K562 (cell line): ENCODE results near the gene SLFN14. TPM values are rescaled to one million over a fixed set of nuclear protein-coding genes. Genes with fewer than 3 reads are reported as not detected.

Experiments
- ATAC-seq: fragments of 200-7000 bp; cut with Tn5 transposase; 3 replicates; pipeline ENCODE4 v1.9.1; 2020; ENCODE audit warnings: moderate library complexity
- BruUV-seq: library from RNA; stranded (reverse); fragments of 400-500 nt; replicated peaks from 2 replicates; lab custom pipeline; 2021; lab: Mats Ljungman, UMichigan
- CTCF ChIA-PET: fragments of 300-600 bp; formaldehyde crosslinking; extraction: SDS; loops from one replicate; lab custom pipeline; 2021; ENCODE audit warnings: low intra/inter-chr PET ratio; lab: Yijun Ruan, JAX
- POLR2A ChIA-PET: fragments of 300-600, 350-650 bp; sonication (Branson Sonifier 250); formaldehyde crosslinking; extraction: SDS; loops from one replicate; lab custom pipeline; 2021; ENCODE audit warnings: antibody characterized with exemption, inconsistent platforms; lab: Yijun Ruan, JAX
- DNase-seq, 4 experiments: peaks; one replicate each; pipeline versions ENCODE4 v3.0.0 to v3.0.0-alpha.2; 2011 to 2018; ENCODE audit warnings: low spot score in 3 of 4, mixed read lengths in 3 of 4; ENCODE audit errors: extremely low read depth in 1 of 4
- FAIRE-seq: peaks from 2 replicates; lab custom pipeline; 2011; peaks lifted over from hg19 to GRCh38; lab: Jason Lieb, UNC
- H2AFZ ChIP-seq: 2 replicates; pipeline ENCODE4 v1.6.0; 2011; ENCODE audit warnings: low read depth, low read length, control low read depth, inconsistent platforms
- H3K27ac ChIP-seq: fragments of 200-600 bp; 3 replicates; pipeline ENCODE4 v1.8.0; 2011; ENCODE audit warnings: low read depth, mild to moderate bottlenecking, control low read depth, inconsistent platforms, low read length, moderate library complexity, mixed read lengths; ENCODE audit errors: extremely low read depth
- H3K27me3 ChIP-seq, 2 experiments: fragments of 300-600 bp in 1 of 2; 2 replicates in 1 of 2; 3 replicates in 1 of 2; pipeline versions ENCODE4 v1.6.0 to v1.8.0; 2011; ENCODE audit warnings: inconsistent platforms in 2 of 2, low read length in 2 of 2, mild to moderate bottlenecking in 1 of 2, mixed read lengths in 1 of 2, moderate library complexity in 1 of 2; ENCODE audit not compliant: control insufficient read depth in 2 of 2, insufficient read depth in 2 of 2
- H3K36me3 ChIP-seq: fragments of 300-600 bp; 3 replicates; pipeline ENCODE4 v1.8.0; 2011; ENCODE audit warnings: mild to moderate bottlenecking, low read length, inconsistent platforms; ENCODE audit not compliant: control insufficient read depth, insufficient read depth
- H3K4me1 ChIP-seq, 2 experiments: fragments of 200-600 bp in 1 of 2; replicated peaks in 1 of 2; 2 replicates in 1 of 2; 3 replicates in 1 of 2; pipeline versions ENCODE4 v1.5.1 to v1.8.0; 2011; ENCODE audit warnings: inconsistent platforms in 2 of 2, low read length in 2 of 2, mild to moderate bottlenecking in 1 of 2, mixed read lengths in 1 of 2, moderate library complexity in 1 of 2; ENCODE audit not compliant: control insufficient read depth in 2 of 2, insufficient read depth in 2 of 2
- H3K4me2 ChIP-seq: 2 replicates; pipeline ENCODE4 v1.6.1; 2011; ENCODE audit warnings: low read length, control low read depth, inconsistent platforms, mixed read lengths; ENCODE audit not compliant: insufficient read depth
- H3K4me3 ChIP-seq: fragments of 200-600 bp; sonication (generic), shearing (Covaris generic); 2 replicates; pipeline ENCODE4 v1.5.1; 2016; ENCODE audit warnings: control low read depth, inconsistent platforms
- H3K79me2 ChIP-seq: fragments of 200-600 bp; 3 replicates; pipeline ENCODE4 v1.8.0; 2011; ENCODE audit warnings: low read length, inconsistent platforms; ENCODE audit not compliant: control insufficient read depth, insufficient read depth
- H3K9ac ChIP-seq, 2 experiments: 2 replicates each; pipeline versions ENCODE4 v1.6.0 to v1.6.1; 2011; ENCODE audit warnings: low read depth in 2 of 2, low read length in 2 of 2, control low read depth in 1 of 2, inconsistent platforms in 1 of 2, mild to moderate bottlenecking in 1 of 2, mixed read lengths in 1 of 2; ENCODE audit not compliant: insufficient read depth in 1 of 2
- H3K9me1 ChIP-seq: one replicate; pipeline ENCODE4 v1.6.0; 2011; ENCODE audit warnings: inconsistent platforms, mild to moderate bottlenecking, low read length, moderate library complexity; ENCODE audit not compliant: control insufficient read depth, insufficient read depth
- H3K9me3 ChIP-seq: replicated peaks from 2 replicates; pipeline ENCODE4 v1.5.1; 2011; ENCODE audit warnings: low read depth, low read length, inconsistent platforms; ENCODE audit not compliant: control insufficient read depth, insufficient read depth
- H4K20me1 ChIP-seq: replicated peaks from 2 replicates; pipeline ENCODE4 v1.6.1; 2011; ENCODE audit warnings: low read length, inconsistent platforms, mixed read lengths; ENCODE audit not compliant: control insufficient read depth, insufficient read depth
- CXXC5 ChIP-seq: fragments of 250-450 bp; sonication (Bioruptor Pico); IDR thresholded peaks from 2 replicates; pipeline ENCODE4 v1.8.0; 2022; ENCODE audit warnings: inconsistent platforms, mild to moderate bottlenecking, moderate library complexity
- FOXK2 ChIP-seq, 2 experiments: fragments of 450-650 bp; IDR thresholded peaks in 1 of 2; conservative IDR thresholded peaks in 1 of 2; 2 replicates each; pipeline ENCODE4 v1.6.1; 2016; ENCODE audit warnings: low read depth in 2 of 2, mild to moderate bottlenecking in 1 of 2
- KHSRP ChIP-seq: fragments of 450-650 bp; IDR thresholded peaks from 2 replicates; pipeline ENCODE4 v1.6.1; 2017
- KLF1 ChIP-seq: fragments of 450-650 bp; IDR thresholded peaks from 2 replicates; pipeline ENCODE4 v1.6.1; 2016; ENCODE audit warnings: missing genetic modification characterization, missing compliant biosample characterization
- MCM5 ChIP-seq: fragments of 450-650 bp; IDR thresholded peaks from 2 replicates; pipeline ENCODE4 v1.6.1; 2016; ENCODE audit warnings: low read depth
- POLR3G ChIP-seq: IDR thresholded peaks from 2 replicates; pipeline ENCODE4 v1.6.1; 2011; ENCODE audit not compliant: insufficient read length, insufficient replicate concordance; ENCODE audit errors: extremely low read depth
- SP1 ChIP-seq: sonication (generic); formaldehyde crosslinking; IDR thresholded peaks from 2 replicates; pipeline ENCODE4 v1.8.1; 2022; ENCODE audit warnings: mild to moderate bottlenecking, missing genetic modification reagents
- ZNF263 ChIP-seq: sonication (generic); formaldehyde crosslinking; IDR thresholded peaks from 2 replicates; pipeline ENCODE4 v1.8.0; 2022; ENCODE audit warnings: mild to moderate bottlenecking, missing genetic modification reagents, borderline replicate concordance
- ZNF311 ChIP-seq: fragments of 250-450 bp; sonication (Bioruptor Pico); IDR thresholded peaks from 2 replicates; pipeline ENCODE4 v1.4.0; 2020; ENCODE audit warnings: mild to moderate bottlenecking, moderate library complexity
- ZSCAN32 ChIP-seq: fragments of 450-650 bp; formaldehyde crosslinking; IDR thresholded peaks from 2 replicates; pipeline ENCODE4 v1.4.0; 2020; ENCODE audit warnings: mild to moderate bottlenecking, moderate library complexity
- WGBS: fragments of 100-300 bp; shearing (Covaris generic); methylation state at CpG from one replicate; pipeline ENCODE4 v1.1.6; 2016; ENCODE audit warnings: low coverage, mixed read lengths; ENCODE audit not compliant: insufficient coverage; ENCODE audit errors: missing lambda C conversion rate; 5-methylcytosine and 5-hydroxymethylcytosine counted together
- in situ Hi-C: fragments of 300-500 bp; cut with MboI; formaldehyde crosslinking; loops from 4 replicates; pipeline ENCODE4 v1.15.0; 2018; ENCODE audit warnings: inconsistent platforms, mixed read lengths
- intact Hi-C: fragments of 100-400 bp; cut with micrococcal nuclease; formaldehyde crosslinking; loops from 2 replicates; pipeline ENCODE4 v1.14.2; 2022
- polyA plus RNA-seq, 8 experiments: library from polyadenylated mRNA; depleted of rRNA in 4 of 8; stranded (reverse) in 5 of 8; unstranded in 3 of 8; fragments of >200 nt; fragmentation: Nextera tagmentation in 2 of 8; fragmentation: Illumina TruSeq in 1 of 8; extraction: Ambion mirVana in 2 of 8; extraction: Trizol in 1 of 8; gene quantifications; 2 replicates each; pipeline versions ENCODE4 v1.2.1 to v1.2.3, GENCODE V29; 2011 to 2014; ENCODE audit warnings: inconsistent platforms in 1 of 8, missing spikeins in 1 of 8
- total RNA-seq, 7 experiments: library from RNA; depleted of rRNA in 6 of 7; stranded (reverse); fragments of >200 nt in 6 of 7; fragmentation: Illumina TruSeq in 2 of 7; extraction: Trizol in 2 of 7; gene quantifications; 2 replicates each; pipeline versions ENCODE4 v1.2.1 to v1.2.3, GENCODE V29; 2011 to 2021; ENCODE audit warnings: low replicate concordance in 1 of 7
- TF ChIP-seq, protein P1 (sequence below): fragments of 250-450 bp; sonication (Bioruptor Pico); IDR thresholded peaks from 2 replicates; pipeline ENCODE4 v1.8.0; 2022; ENCODE audit warnings: inconsistent platforms, mild to moderate bottlenecking, moderate library complexity, borderline replicate concordance

Gene SLFN14
- total and polyA plus RNA-seq, 9 of the 15 experiments (the other 6 are each of a cell fraction or from before 2014, with no cell fraction given), result 1.3 to 4.3 (median 3.1) TPM

DNA sequence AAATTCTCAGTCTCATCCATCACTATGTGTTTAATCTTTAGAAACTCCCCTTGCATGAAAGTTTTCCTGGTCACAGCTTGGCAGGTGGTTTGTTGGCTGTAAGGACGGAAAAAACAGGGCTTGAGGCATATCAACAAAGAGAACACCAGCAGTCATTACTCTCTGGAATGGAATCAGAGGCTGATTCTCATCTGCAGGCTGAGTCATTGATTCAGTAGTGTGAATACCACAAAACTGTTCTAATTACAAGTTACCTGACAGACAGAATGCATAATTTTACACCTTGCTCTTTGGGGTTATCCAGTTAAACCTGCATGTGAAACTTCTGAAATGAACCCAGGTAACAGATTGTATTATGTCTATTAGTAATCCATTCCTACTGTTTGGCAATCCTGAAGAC, 11.6 kb downstream of the SLFN14 start:
- H3K4me1 ChIP-seq, result no peaks in the 10 kb centered on the region; a peak in 1 of 5 replicates
- ChIA-PET CTCF (no interaction called here), POLR2A (no interaction called here)
- no peaks in the 10 kb centered on the region for H3K9me3 ChIP-seq
- intact Hi-C loops (no loop called here), in situ Hi-C loops (no loop called here)
- ATAC-seq (no peak), DNase-seq (no peak), FAIRE-seq (no peak)
- H3K36me3 ChIP-seq, result no peaks in the 10 kb centered on the region; the same call in 2 of the 3 replicates
- 24% methylated on average over 1 of the region's 1 CpG for WGBS
- no peak overlapping the region for H3K9ac ChIP-seq
- H3K27ac ChIP-seq, result no peak overlapping the region
- no peaks in the 10 kb centered on the region for H3K27me3 ChIP-seq
- H3K79me2 ChIP-seq, result no peaks in the 10 kb centered on the region
- H3K4me2 ChIP-seq, result no peak overlapping the region
- no peaks in the 10 kb centered on the region for H4K20me1 ChIP-seq
- no peak for TF ChIP-seq MCM5
- no peak for TF ChIP-seq KLF1 (tag)
- no peak for TF ChIP-seq KHSRP
- TF ChIP-seq SP1, result no peak
- no peak for TF ChIP-seq POLR3G
- TF ChIP-seq, protein P1, sequence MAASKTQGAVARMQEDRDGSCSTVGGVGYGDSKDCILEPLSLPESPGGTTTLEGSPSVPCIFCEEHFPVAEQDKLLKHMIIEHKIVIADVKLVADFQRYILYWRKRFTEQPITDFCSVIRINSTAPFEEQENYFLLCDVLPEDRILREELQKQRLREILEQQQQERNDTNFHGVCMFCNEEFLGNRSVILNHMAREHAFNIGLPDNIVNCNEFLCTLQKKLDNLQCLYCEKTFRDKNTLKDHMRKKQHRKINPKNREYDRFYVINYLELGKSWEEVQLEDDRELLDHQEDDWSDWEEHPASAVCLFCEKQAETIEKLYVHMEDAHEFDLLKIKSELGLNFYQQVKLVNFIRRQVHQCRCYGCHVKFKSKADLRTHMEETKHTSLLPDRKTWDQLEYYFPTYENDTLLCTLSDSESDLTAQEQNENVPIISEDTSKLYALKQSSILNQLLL (CRISPR knock-in tag), result no peak
- no peak for TF ChIP-seq ZNF263 (CRISPR knock-in tag)
- TF ChIP-seq ZNF311 (CRISPR knock-in tag), result no peak
- no peak for TF ChIP-seq ZSCAN32 (CRISPR knock-in tag)
- no peak for TF ChIP-seq FOXK2 (conservative IDR thresholded peaks at IDR 0.05 in 1 of 2, IDR thresholded peaks at IDR 0.05 in 1 of 2; ENCODE audit: low read depth in 2 of 2)
- no peak for TF ChIP-seq CXXC5
- H2AFZ ChIP-seq, result no peak overlapping the region
- BruUV-seq, result no TSS peak
- H3K9me1 ChIP-seq, result no peaks in the 10 kb centered on the region
- no peak overlapping the region for H3K4me3 ChIP-seq
